Nephron (organoid): Measurements from ENCODE around the gene ARHGAP26.

Experiments
- H3K27ac Mint-ChIP-seq, 3 experiments: 2 replicates each; pipeline ENCODE4 v1.8.0; 2020; ENCODE audit warnings: mixed read lengths in 3 of 3, mild to moderate bottlenecking in 2 of 3, moderate library complexity in 1 of 3
- H3K27me3 Mint-ChIP-seq: 2 replicates; pipeline ENCODE4 v1.8.0; 2021; ENCODE audit warnings: low read depth, mild to moderate bottlenecking, moderate library complexity, mixed read lengths
- H3K36me3 Mint-ChIP-seq: 2 replicates; pipeline ENCODE4 v1.8.0; 2020; ENCODE audit warnings: low read depth, mixed read lengths
- H3K4me1 Mint-ChIP-seq: 2 replicates; pipeline ENCODE4 v1.8.0; 2020; ENCODE audit warnings: mixed read lengths
- H3K4me3 Mint-ChIP-seq, 3 experiments: 2 replicates each; pipeline ENCODE4 v1.8.0; 2020; ENCODE audit warnings: mild to moderate bottlenecking in 3 of 3, mixed read lengths in 3 of 3, moderate library complexity in 2 of 3
- H3K9me3 Mint-ChIP-seq: 2 replicates; pipeline ENCODE4 v1.8.0; 2020; ENCODE audit warnings: mixed read lengths
- TF ChIP-seq, protein P1 (sequence below), 3 experiments: fragments of 200-600 bp; sonication (generic); IDR thresholded peaks; one replicate each; pipeline ENCODE4 v1.5.0; 2021; ENCODE audit warnings: antibody characterized with exemption in 3 of 3; ENCODE audit not compliant: unreplicated experiment in 3 of 3

ARHGAP26 gene

DNA sequence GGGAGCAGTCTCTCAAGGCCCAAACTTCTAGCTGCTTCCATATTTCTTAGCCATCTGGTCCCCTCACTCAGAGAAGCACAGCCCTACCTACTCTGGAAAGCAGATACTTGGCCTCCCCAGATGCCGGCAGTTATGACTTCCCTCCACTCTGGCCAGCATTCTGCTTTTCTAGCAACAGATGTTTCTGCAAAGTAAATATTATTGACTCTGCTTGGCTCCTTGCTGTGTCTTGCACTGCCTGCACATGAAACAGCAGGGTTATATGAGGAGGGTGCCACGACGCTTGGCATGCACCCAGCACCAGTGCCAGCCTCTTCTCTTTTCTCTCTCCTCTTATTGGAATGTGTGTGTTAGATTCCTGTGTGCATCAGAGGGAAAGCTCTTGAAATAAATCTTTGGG, 99.7 kb downstream of the ARHGAP26 start:
- Mint-ChIP-seq H3K4me1 (peaks cover 62% of the 10 kb centered on the region), H3K27me3 (peaks cover 15% of the 10 kb centered on the region), H3K36me3 (no peaks in the 10 kb centered on the region), H3K9me3 (no peaks in the 10 kb centered on the region), H3K27ac (peak overlapping the region; percentile 45 to 60 (median 47)), H3K4me3 (no peak overlapping the region)
- TF ChIP-seq, protein P1, sequence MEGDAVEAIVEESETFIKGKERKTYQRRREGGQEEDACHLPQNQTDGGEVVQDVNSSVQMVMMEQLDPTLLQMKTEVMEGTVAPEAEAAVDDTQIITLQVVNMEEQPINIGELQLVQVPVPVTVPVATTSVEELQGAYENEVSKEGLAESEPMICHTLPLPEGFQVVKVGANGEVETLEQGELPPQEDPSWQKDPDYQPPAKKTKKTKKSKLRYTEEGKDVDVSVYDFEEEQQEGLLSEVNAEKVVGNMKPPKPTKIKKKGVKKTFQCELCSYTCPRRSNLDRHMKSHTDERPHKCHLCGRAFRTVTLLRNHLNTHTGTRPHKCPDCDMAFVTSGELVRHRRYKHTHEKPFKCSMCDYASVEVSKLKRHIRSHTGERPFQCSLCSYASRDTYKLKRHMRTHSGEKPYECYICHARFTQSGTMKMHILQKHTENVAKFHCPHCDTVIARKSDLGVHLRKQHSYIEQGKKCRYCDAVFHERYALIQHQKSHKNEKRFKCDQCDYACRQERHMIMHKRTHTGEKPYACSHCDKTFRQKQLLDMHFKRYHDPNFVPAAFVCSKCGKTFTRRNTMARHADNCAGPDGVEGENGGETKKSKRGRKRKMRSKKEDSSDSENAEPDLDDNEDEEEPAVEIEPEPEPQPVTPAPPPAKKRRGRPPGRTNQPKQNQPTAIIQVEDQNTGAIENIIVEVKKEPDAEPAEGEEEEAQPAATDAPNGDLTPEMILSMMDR (IDR thresholded peaks at IDR 0.05; ENCODE audit: unreplicated experiment in 3 of 3): no peak

DNA sequence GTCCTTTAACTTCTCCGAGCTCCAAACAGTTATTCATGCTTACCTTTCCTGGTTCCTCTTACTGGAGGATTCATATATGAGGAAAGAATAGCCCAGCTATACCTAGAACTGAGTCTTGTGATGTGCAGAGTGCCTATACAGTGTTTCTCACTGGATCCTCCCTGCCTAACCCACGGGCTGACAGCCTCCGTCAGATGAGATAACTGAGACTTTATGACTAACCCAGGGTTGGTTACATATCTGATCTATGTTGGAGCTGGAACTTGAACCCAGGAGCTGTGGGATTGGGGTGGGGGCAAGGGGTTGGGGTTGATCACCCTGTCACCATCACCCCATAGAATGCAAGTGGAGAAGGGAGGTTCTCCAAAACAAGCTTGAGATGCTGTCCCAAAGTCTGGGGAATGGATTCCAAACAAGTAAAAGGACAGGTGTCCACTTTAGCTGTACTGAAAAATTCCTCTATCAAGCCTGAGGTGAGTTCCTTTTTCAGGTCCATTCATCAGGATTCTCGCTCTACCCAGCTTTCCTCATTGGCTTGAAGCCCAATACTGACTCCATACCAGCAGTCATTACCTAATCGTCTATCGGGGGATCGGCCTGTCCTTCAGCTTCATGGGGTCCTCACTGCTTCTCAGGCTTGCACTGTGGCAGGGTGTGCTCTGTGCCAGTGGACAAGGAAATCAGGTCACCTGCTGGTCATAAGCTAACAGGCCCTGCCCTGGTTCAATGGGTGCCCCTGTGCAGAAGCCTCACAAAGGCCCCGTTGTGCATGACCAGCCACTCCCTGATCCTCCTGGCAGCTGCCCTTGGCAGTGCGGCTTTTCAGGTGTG, 100.6 kb downstream of the ARHGAP26 start:
- TF ChIP-seq, protein P1 (IDR thresholded peaks at IDR 0.05; ENCODE audit: unreplicated experiment in 3 of 3): no peak
- H3K4me3 Mint-ChIP-seq: no peak overlapping the region
- no peaks in the 10 kb centered on the region for H3K36me3 Mint-ChIP-seq
- peaks cover 13% of the 10 kb centered on the region for H3K27me3 Mint-ChIP-seq
- H3K9me3 Mint-ChIP-seq: no peaks in the 10 kb centered on the region
- peaks cover 62% of the 10 kb centered on the region for H3K4me1 Mint-ChIP-seq
- H3K27ac Mint-ChIP-seq: peak overlapping the region in 2 of 3 experiments; percentile 47 to 60

DNA sequence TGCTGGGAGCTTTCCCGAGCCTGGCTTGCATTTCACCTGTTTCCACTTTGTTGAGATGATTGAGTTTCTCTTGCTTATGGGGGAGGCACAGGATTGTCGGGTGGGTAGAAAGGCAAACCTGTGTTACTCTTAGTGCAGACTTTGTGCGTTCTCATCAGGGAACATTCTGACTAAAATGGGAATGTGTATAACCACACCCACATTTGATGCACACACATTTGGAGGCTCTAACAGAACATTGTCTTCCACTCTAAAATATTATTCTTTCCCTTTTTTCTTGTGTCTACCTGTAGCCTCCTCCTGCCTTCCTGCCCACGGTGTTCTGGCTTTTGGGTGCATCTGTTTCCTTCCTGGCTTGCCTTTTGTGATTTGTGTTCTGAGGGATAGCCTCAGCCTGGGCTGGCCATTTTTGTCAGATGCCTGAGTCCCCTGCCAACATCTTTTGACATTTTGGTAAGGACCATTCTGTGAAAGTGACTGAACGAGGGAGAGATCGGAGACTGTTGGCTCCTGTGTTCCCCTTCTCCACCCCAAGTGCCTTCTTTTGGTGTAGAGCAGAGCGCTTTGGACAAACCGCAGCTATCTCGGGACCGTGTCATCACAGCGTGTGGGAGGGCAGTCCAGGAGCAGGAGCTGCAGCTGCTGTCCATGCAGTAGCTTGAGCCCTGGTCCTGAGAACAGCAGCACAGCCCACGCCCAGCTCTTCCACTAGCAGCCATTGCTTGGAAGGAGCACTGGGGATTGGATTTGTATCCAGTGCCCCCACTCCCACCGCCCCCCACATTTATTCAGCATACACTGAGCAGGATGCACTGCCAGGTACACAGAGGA, 101.4 kb downstream of the ARHGAP26 start:
- no peak overlapping the region for H3K4me3 Mint-ChIP-seq
- H3K9me3 Mint-ChIP-seq: no peaks in the 10 kb centered on the region
- H3K27ac Mint-ChIP-seq: peak overlapping the region in 2 of 3 experiments; percentile 1 to 41
- TF ChIP-seq, protein P1 (IDR thresholded peaks at IDR 0.05; ENCODE audit: unreplicated experiment in 3 of 3): no peak
- H3K36me3 Mint-ChIP-seq: no peaks in the 10 kb centered on the region
- peaks cover 62% of the 10 kb centered on the region for H3K4me1 Mint-ChIP-seq
- peaks cover 13% of the 10 kb centered on the region for H3K27me3 Mint-ChIP-seq

DNA sequence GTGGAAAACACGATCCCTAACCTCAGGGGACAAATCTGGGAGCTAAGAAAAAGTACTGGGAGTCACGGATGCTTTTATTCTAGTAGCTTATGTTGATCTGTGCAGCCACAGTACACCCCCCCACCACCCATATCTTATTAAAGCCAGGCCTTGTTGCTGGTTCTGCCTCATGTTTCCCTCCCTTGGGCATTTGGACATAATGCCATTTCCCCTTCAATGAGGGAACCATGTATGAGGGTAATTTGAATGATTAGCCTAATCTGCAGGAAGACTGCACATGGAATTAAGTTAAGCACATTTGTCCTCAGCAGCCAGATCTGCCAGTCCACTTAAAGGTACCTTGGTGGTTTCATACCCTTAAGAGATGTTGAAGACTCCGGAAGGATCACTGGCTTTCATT, 102.0 kb downstream of the ARHGAP26 start:
- TF ChIP-seq, protein P1 (IDR thresholded peaks at IDR 0.05; ENCODE audit: unreplicated experiment in 3 of 3): no peak
- Mint-ChIP-seq H3K36me3 (no peaks in the 10 kb centered on the region), H3K27me3 (peaks cover 13% of the 10 kb centered on the region), H3K4me3 (no peak overlapping the region), H3K9me3 (no peaks in the 10 kb centered on the region), H3K4me1 (peaks cover 59% of the 10 kb centered on the region), H3K27ac (peak overlapping the region in 2 of 3 experiments; percentile 1 to 72)

DNA sequence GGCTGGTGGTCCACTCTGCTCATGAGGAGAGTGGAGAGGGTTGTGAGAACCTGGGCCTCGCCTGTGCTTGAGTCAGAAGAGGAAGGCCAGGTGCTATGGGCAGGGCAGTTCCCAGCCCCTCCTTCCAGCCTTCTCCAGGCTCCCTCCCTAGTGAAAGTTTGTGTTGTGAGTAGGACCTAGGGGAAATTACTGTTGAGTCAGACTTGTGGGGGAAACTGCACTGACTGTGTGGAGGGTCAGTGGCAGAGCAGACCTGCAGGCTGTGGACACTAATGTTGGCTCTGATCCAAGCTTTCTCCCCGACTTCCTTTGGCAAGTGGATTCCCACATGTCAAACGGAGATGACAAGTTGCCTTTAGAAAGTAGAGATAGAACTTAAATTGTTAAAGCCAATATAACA, 102.6 kb downstream of the ARHGAP26 start:
- no peaks in the 10 kb centered on the region for H3K36me3 Mint-ChIP-seq
- H3K27me3 Mint-ChIP-seq: peaks cover 13% of the 10 kb centered on the region
- no peaks in the 10 kb centered on the region for H3K9me3 Mint-ChIP-seq
- TF ChIP-seq, protein P1 (IDR thresholded peaks at IDR 0.05; ENCODE audit: unreplicated experiment in 3 of 3): no peak
- no peak overlapping the region for H3K4me3 Mint-ChIP-seq
- peaks cover 61% of the 10 kb centered on the region for H3K4me1 Mint-ChIP-seq
- H3K27ac Mint-ChIP-seq: peak overlapping the region in 2 of 3 experiments; percentile 1 to 72
